Glutamatergic neuron (in vitro differentiated cells): ENCODE measurements around the gene PLEKHG7. TPM values are rescaled to one million over a fixed set of nuclear protein-coding genes. Genes with fewer than 3 reads are reported as not detected.
"Not testable (repeated sequence)": the region's sequence is repeated elsewhere in the genome, so short reads cannot be mapped to it uniquely, and the experiment has no call there.

Experiments
- DNase-seq: peaks from one replicate; pipeline ENCODE4 v3.0.0; 2022
- H3K27ac Mint-ChIP-seq: one replicate; pipeline ENCODE4 v1.8.0; 2020; ENCODE audit warnings: mild to moderate bottlenecking, mixed read lengths, inconsistent platforms; ENCODE audit not compliant: unreplicated experiment
- H3K27me3 Mint-ChIP-seq: one replicate; pipeline ENCODE4 v1.8.0; 2020; ENCODE audit warnings: mild to moderate bottlenecking, moderate library complexity, mixed read lengths, inconsistent platforms; ENCODE audit not compliant: unreplicated experiment
- H3K36me3 Mint-ChIP-seq: one replicate; pipeline ENCODE4 v1.8.0; 2020; ENCODE audit warnings: mild to moderate bottlenecking, mixed read lengths, inconsistent platforms; ENCODE audit not compliant: unreplicated experiment
- H3K4me1 Mint-ChIP-seq: one replicate; pipeline ENCODE4 v1.8.0; 2020; ENCODE audit warnings: mild to moderate bottlenecking, low read depth, mixed read lengths, inconsistent platforms; ENCODE audit not compliant: unreplicated experiment
- H3K4me3 Mint-ChIP-seq: one replicate; pipeline ENCODE4 v1.8.0; 2020; ENCODE audit warnings: mild to moderate bottlenecking, mixed read lengths, inconsistent platforms; ENCODE audit not compliant: unreplicated experiment
- H3K9me3 Mint-ChIP-seq: one replicate; pipeline ENCODE4 v1.8.0; 2020; ENCODE audit warnings: mild to moderate bottlenecking, moderate library complexity, mixed read lengths, inconsistent platforms; ENCODE audit not compliant: unreplicated experiment
- CTCF ChIP-seq: fragments of 200-600 bp; sonication (generic); IDR thresholded peaks from one replicate; pipeline ENCODE4 v1.5.0; 2021; ENCODE audit not compliant: partially characterized antibody, unreplicated experiment
- total RNA-seq: library from RNA; stranded (reverse); fragmentation: NEBNext Ultra II Directional; extraction: Animal tissue kit (Norgen Biotek cat#: 25700); gene quantifications from one replicate; pipeline ENCODE4 v1.2.1, GENCODE V29; 2021; ENCODE audit not compliant: unreplicated experiment

The PLEKHG7 gene
- total RNA-seq, 1 donor from 2014 or later, result not detected

- Mint-ChIP-seq H3K4me1 (no peaks in the 10 kb centered on the region), H3K36me3 (no peaks in the 10 kb centered on the region), H3K27me3 (no peaks in the 10 kb centered on the region), H3K27ac (no peak overlapping the region), H3K4me3 (no peak overlapping the region), H3K9me3 (no peaks in the 10 kb centered on the region)
- no peak for DNase-seq
- no peak for TF ChIP-seq CTCF
These were observed 37.6 kb downstream of the PLEKHG7 start for GRCh38 chr12:92740411-92740810.

DNA sequence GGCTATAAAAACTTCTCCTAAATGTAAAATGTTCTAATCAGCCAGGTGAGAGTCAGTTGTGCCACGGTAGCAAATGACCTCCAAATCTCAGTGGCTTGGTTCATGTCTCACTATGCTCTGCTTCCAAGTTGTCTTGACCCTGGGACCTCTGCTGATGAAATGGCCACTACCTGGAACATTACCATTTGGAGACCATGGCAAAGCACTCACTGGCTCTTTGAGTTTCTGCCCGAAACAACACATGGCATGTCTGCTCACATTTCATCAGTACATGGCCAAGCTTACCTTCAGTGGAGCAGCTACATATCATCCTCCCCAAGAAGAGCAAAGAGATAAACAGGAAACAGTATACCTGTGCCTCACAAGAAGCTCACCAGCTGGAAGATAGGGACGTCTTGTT lies 40.2 kb downstream of the PLEKHG7 start:
- DNase-seq, result no peak
- Mint-ChIP-seq H3K4me3 (no peak overlapping the region), H3K9me3 (no peaks in the 10 kb centered on the region), H3K36me3 (no peaks in the 10 kb centered on the region), H3K4me1 (no peaks in the 10 kb centered on the region), H3K27ac (no peak overlapping the region), H3K27me3 (no peaks in the 10 kb centered on the region)
- TF ChIP-seq CTCF, result no peak

DNA sequence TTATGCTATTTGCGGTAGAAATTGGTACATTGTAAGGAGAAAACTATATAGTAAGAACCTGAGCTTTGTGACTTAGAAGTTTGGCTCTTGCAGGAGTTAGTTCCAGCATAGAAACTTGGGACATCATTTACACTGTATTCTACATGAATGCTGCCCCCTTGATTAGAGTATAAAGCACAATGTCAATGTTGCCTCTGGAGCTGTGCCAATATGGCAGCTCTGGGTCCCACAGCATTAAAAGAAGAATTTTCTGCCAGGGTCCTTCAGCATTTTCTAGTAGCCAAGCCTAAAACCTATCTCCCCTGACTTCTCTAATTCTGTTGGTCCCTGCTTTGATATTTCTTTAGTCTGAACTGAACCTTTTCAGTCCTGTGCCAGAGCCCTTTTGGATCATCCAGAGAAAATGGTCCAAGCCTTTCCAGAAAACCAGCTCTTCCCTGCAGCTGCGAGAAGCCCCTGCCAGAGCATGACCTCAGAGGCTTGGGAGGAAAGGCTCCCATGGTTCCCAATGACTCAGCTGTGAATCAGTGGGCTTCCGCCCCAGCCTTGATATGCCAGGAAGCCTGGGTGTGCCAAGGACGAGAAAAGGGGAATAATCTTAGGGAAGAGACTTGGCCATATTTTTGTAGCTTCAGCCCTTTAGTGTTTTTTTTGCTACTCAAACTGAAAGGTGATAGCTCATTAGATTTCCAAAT lies 43.2 kb downstream of the PLEKHG7 start:
- Mint-ChIP-seq H3K4me3 (no peak overlapping the region), H3K36me3 (no peaks in the 10 kb centered on the region), H3K27ac (no peak overlapping the region), H3K9me3 (no peaks in the 10 kb centered on the region), H3K4me1 (no peaks in the 10 kb centered on the region), H3K27me3 (no peaks in the 10 kb centered on the region)
- no peak for TF ChIP-seq CTCF
- no peak for DNase-seq

DNA sequence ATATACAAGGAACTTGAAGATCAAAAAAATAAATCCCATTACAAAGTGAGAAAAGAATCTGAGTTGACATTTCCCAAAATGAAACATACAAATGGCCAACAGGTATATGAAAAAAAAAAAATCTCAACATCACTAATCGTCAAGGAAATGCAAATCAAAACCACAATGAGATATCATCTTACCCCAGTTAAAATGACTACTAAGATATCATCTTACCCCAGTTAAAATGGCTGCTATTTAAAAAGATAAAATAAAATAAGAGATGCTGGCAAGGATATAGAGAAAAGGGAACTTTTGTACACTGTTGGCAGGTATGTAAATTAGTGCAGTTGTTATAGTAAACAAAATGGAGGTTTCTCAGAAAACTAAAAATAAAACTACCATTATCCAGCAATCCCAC lies 44.4 kb downstream of the PLEKHG7 start:
- TF ChIP-seq CTCF, result no peak
- DNase-seq, result no peak
- Mint-ChIP-seq H3K27me3 (no peaks in the 10 kb centered on the region), H3K4me1 (no peaks in the 10 kb centered on the region), H3K27ac (no peak overlapping the region), H3K4me3 (no peak overlapping the region), H3K9me3 (no peaks in the 10 kb centered on the region), H3K36me3 (no peaks in the 10 kb centered on the region)

DNA sequence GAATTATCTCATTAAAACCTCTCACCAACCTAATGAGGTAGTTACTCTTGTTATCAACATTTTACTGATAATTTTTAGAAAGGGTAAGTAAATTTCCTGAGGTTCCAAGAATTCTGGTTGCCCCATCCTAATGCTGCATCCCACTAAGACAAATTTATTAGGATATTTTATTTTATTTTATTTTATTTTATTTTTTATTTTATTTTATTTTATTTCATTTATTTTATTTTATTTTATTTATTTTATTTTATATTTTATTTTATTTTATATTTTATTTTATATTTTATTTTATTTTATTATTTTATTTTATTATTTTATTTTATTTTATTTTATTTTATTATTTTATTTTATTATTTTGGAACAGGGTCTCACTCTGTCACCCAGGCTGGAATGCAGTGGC lies 46.9 kb downstream of the PLEKHG7 start:
- H3K9me3 Mint-ChIP-seq, H3K4me3 Mint-ChIP-seq, H3K27ac Mint-ChIP-seq, DNase-seq, H3K36me3 Mint-ChIP-seq, H3K4me1 Mint-ChIP-seq, H3K27me3 Mint-ChIP-seq: not testable (repeated sequence)
